HFF-Myc (cell line): ENCODE results near the gene NME4.
"Not testable (repeated sequence)": the region's sequence is repeated elsewhere in the genome, so short reads cannot be mapped to it uniquely, and the experiment has no call there.

Experiments
- DNase-seq: peaks from one replicate; pipeline ENCODE4 v3.0.0-alpha.2; 2011; ENCODE audit warnings: low read depth; ENCODE audit errors: extremely low read depth
- H3K4me3 ChIP-seq: replicated peaks from 2 replicates; pipeline ENCODE4 v1.5.1; 2011; ENCODE audit warnings: low read depth, mild to moderate bottlenecking, control low read depth, low read length
- TF ChIP-seq, protein P1 (sequence below): IDR thresholded peaks from 2 replicates; pipeline ENCODE4 v1.5.1; 2012; ENCODE audit warnings: mild to moderate bottlenecking, low read depth, low read length, control low read depth; ENCODE audit errors: missing control alignments

NME4 gene

GRCh38 chr16:374616-374926 is 22.4 kb upstream of the NME4 start:
- H3K4me3 ChIP-seq = no peak overlapping the region
- TF ChIP-seq, protein P1, sequence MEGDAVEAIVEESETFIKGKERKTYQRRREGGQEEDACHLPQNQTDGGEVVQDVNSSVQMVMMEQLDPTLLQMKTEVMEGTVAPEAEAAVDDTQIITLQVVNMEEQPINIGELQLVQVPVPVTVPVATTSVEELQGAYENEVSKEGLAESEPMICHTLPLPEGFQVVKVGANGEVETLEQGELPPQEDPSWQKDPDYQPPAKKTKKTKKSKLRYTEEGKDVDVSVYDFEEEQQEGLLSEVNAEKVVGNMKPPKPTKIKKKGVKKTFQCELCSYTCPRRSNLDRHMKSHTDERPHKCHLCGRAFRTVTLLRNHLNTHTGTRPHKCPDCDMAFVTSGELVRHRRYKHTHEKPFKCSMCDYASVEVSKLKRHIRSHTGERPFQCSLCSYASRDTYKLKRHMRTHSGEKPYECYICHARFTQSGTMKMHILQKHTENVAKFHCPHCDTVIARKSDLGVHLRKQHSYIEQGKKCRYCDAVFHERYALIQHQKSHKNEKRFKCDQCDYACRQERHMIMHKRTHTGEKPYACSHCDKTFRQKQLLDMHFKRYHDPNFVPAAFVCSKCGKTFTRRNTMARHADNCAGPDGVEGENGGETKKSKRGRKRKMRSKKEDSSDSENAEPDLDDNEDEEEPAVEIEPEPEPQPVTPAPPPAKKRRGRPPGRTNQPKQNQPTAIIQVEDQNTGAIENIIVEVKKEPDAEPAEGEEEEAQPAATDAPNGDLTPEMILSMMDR = no peak
- DNase-seq = no peak

- H3K4me3 ChIP-seq = no peak overlapping the region
- TF ChIP-seq, protein P1 = no peak
- DNase-seq = no peak
Measured at GRCh38 chr16:375212-375611, 21.8 kb upstream of the NME4 start.

DNA sequence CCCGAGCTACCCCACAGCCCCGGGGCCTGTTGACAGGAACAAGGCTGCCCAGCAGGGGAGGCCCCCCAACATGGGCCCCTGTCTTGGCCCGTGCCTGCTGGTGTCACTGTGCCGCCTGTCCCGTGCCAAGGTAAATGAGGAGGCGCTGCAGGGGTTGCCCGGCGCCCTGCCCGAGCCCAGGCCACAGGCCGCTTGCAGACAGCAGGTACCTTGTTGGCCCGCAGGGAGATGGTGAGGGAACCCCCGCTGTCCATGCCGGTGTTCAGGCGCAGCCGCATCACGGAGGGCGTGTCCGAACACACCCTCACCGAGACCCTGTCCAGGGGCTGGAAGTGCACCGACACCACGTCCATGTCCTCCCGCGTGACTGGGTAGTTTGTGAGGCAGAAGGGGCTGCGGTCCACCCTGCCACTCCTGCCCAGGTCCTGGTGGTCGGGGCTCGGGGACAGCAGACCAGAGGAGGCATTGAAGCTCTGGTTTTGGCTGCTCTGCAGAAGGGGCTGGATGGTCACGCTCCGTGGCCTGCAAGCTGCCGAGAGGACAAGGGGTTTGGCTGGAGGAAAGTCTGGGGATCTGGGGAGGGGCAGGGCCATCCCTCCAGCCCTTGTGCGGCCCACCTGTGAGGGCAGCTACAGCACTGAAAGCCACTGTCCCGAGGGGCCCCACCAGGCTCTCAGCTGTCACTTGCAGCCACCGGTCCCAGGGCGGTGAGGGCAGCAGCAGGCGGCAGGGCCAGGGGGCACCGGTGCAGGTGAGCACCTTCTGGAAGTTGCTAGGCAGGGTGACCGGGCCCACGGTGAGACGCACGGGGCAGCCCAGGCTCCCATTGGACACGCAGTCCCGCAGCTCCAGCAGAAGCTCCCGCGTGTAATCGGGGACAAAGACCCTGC is 20.8 kb upstream of the NME4 start:
- TF ChIP-seq, protein P1 = no peak
- no peak for DNase-seq
- no peak overlapping the region for H3K4me3 ChIP-seq

GRCh38 chr16:376817-377418 is 20.1 kb upstream of the NME4 start:
- TF ChIP-seq, protein P1 = no peak
- no peak overlapping the region for H3K4me3 ChIP-seq
- DNase-seq = no peak

DNA sequence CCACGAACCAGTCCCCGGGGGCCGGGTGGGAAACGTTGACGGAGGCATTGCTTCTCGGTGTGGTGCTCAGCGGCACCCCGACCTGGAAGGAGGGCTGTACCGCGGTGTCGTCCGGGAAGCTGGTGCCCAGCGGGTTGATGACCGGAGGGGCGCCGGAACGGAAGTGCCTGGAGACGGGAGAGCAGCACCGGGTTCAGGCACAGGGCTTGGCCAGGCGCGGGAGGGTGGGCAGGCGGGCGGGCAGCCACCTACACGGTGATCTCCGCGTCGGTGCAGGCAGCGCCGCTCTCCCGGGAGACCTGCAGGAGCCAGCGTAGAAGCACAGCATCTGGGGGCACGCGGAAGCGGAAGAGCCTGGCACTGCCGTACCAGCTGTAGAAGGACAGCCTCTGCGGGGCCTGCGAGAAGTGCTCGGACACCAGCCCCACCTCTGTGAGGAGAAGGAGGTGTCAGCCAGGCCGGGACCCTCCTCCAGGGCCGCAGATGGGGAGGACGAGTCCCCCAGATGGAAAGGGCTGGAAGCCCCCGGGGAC is 19.5 kb upstream of the NME4 start:
- DNase-seq = no peak

GRCh38 chr16:378113-378820 is 18.7 kb upstream of the NME4 start:
- DNase-seq, H3K4me3 ChIP-seq: not testable (repeated sequence)

More for the DNA sequence above, 19.5 kb upstream of the NME4 start:
- TF ChIP-seq, protein P1 = no peak
- H3K4me3 ChIP-seq = no peak overlapping the region

DNA sequence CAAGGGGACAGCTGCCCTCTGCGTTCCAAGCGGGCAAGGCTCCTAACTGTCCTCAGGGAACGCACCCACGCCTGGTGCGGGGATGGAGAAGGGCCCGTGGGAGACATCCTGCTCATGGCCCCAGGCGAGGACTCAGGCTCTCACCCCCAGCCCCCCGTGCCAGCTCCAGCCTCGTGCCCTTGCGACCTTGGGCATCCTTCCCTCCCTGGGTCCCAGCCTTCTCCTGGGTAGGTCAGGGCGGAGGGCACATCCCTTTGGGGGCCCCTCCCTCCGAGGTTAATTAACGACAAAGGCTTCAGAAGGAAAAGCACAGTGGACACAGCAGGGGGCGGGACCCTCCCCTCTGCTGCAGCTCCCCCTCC is 18.2 kb upstream of the NME4 start:
- TF ChIP-seq, protein P1 = no peak
- no peak for DNase-seq
- H3K4me3 ChIP-seq = no peak overlapping the region
